ENCODE measurements around the gene CWC22. TPM values are rescaled to one million over a fixed set of nuclear protein-coding genes. Genes with fewer than 3 reads are reported as not detected.

The CWC22 gene
- total and polyA plus RNA-seq, 2 of the 13 experiments (the other 11 are each of a cell fraction or from before 2014, with no cell fraction given) = 5.7 to 29.2 TPM

GRCh38 chr2:180006781-180007579, at the start of gene CWC22 (continued):
- no peak for TF ChIP-seq RCOR2 (CRISPR knock-in tag; IDR thresholded peaks at IDR 0.05)
- TF ChIP-seq TARDBP (CRISPR knock-in tag; IDR thresholded peaks at IDR 0.05) = peak; percentile 79
- TF ChIP-seq, protein P1, sequence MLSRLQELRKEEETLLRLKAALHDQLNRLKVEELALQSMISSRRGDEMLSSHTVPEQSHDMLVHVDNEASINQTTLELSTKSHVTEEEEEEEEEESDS (CRISPR knock-in tag; IDR thresholded peaks at IDR 0.05; ENCODE audit: borderline replicate concordance) = no peak; the same call in 1 of the 2 replicates
- peak; percentile 69 for TF ChIP-seq ELF3 (CRISPR knock-in tag; IDR thresholded peaks at IDR 0.05)
- peak; percentile 36; the same call in 1 of the 2 replicates for TF ChIP-seq SAFB2 (CRISPR knock-in tag; IDR thresholded peaks at IDR 0.05; ENCODE audit: borderline replicate concordance, low read depth)
- no peak for TF ChIP-seq ZNF274 (CRISPR knock-in tag; IDR thresholded peaks at IDR 0.05)
- TF ChIP-seq, protein P2, sequence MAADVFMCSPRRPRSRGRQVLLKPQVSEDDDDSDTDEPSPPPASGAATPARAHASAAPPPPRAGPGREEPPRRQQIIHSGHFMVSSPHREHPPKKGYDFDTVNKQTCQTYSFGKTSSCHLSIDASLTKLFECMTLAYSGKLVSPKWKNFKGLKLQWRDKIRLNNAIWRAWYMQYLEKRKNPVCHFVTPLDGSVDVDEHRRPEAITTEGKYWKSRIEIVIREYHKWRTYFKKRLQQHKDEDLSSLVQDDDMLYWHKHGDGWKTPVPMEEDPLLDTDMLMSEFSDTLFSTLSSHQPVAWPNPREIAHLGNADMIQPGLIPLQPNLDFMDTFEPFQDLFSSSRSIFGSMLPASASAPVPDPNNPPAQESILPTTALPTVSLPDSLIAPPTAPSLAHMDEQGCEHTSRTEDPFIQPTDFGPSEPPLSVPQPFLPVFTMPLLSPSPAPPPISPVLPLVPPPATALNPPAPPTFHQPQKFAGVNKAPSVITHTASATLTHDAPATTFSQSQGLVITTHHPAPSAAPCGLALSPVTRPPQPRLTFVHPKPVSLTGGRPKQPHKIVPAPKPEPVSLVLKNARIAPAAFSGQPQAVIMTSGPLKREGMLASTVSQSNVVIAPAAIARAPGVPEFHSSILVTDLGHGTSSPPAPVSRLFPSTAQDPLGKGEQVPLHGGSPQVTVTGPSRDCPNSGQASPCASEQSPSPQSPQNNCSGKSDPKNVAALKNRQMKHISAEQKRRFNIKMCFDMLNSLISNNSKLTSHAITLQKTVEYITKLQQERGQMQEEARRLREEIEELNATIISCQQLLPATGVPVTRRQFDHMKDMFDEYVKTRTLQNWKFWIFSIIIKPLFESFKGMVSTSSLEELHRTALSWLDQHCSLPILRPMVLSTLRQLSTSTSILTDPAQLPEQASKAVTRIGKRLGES (CRISPR knock-in tag; IDR thresholded peaks at IDR 0.05; ENCODE audit: borderline replicate concordance) = no peak
- TF ChIP-seq ZNF816 (CRISPR knock-in tag; IDR thresholded peaks at IDR 0.05; ENCODE audit: borderline replicate concordance) = peak; percentile 92; the same call in 1 of the 2 replicates
- TF ChIP-seq, protein P3, sequence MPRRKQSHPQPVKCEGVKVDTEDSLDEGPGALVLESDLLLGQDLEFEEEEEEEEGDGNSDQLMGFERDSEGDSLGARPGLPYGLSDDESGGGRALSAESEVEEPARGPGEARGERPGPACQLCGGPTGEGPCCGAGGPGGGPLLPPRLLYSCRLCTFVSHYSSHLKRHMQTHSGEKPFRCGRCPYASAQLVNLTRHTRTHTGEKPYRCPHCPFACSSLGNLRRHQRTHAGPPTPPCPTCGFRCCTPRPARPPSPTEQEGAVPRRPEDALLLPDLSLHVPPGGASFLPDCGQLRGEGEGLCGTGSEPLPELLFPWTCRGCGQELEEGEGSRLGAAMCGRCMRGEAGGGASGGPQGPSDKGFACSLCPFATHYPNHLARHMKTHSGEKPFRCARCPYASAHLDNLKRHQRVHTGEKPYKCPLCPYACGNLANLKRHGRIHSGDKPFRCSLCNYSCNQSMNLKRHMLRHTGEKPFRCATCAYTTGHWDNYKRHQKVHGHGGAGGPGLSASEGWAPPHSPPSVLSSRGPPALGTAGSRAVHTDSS (CRISPR knock-in tag; conservative IDR thresholded peaks at IDR 0.05) = no peak
- no peak for TF ChIP-seq FOXK2 (IDR thresholded peaks at IDR 0.05)
- 0 out of 2 replicates have a peak, but pooled peaks have one; percentile 68 for TF ChIP-seq PCBP1 (IDR thresholded peaks at IDR 0.05; ENCODE audit: borderline replicate concordance, low read depth, low read length)
- TF ChIP-seq ZKSCAN1 (IDR thresholded peaks at IDR 0.05; ENCODE audit: low read length) = no peak
- TF ChIP-seq, protein P4, sequence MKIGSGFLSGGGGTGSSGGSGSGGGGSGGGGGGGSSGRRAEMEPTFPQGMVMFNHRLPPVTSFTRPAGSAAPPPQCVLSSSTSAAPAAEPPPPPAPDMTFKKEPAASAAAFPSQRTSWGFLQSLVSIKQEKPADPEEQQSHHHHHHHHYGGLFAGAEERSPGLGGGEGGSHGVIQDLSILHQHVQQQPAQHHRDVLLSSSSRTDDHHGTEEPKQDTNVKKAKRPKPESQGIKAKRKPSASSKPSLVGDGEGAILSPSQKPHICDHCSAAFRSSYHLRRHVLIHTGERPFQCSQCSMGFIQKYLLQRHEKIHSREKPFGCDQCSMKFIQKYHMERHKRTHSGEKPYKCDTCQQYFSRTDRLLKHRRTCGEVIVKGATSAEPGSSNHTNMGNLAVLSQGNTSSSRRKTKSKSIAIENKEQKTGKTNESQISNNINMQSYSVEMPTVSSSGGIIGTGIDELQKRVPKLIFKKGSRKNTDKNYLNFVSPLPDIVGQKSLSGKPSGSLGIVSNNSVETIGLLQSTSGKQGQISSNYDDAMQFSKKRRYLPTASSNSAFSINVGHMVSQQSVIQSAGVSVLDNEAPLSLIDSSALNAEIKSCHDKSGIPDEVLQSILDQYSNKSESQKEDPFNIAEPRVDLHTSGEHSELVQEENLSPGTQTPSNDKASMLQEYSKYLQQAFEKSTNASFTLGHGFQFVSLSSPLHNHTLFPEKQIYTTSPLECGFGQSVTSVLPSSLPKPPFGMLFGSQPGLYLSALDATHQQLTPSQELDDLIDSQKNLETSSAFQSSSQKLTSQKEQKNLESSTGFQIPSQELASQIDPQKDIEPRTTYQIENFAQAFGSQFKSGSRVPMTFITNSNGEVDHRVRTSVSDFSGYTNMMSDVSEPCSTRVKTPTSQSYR (CRISPR knock-in tag; IDR thresholded peaks at IDR 0.05; ENCODE audit: borderline replicate concordance) = peak; percentile 35; the same call in 1 of the 2 replicates
- TF ChIP-seq ZBTB14 (CRISPR knock-in tag; IDR thresholded peaks at IDR 0.05) = 0 out of 2 replicates have a peak, but pooled peaks have one; percentile 10
- TF ChIP-seq, protein P5, sequence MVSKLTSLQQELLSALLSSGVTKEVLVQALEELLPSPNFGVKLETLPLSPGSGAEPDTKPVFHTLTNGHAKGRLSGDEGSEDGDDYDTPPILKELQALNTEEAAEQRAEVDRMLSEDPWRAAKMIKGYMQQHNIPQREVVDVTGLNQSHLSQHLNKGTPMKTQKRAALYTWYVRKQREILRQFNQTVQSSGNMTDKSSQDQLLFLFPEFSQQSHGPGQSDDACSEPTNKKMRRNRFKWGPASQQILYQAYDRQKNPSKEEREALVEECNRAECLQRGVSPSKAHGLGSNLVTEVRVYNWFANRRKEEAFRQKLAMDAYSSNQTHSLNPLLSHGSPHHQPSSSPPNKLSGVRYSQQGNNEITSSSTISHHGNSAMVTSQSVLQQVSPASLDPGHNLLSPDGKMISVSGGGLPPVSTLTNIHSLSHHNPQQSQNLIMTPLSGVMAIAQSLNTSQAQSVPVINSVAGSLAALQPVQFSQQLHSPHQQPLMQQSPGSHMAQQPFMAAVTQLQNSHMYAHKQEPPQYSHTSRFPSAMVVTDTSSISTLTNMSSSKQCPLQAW (CRISPR knock-in tag; IDR thresholded peaks at IDR 0.05) = peak; percentile 89
- TF ChIP-seq FOSL2 (CRISPR knock-in tag; IDR thresholded peaks at IDR 0.05) = peak; percentile 27; the same call in 1 of the 2 replicates
- TF ChIP-seq ZFP37 (CRISPR knock-in tag; IDR thresholded peaks at IDR 0.05; ENCODE audit: borderline replicate concordance) = peak; percentile 70; the same call in 1 of the 2 replicates
- peak; percentile 28; the same call in 1 of the 2 replicates for TF ChIP-seq SIN3A (IDR thresholded peaks at IDR 0.05; ENCODE audit: borderline replicate concordance, low read depth, low read length)
